ENCODE measurements around the gene CENPX.
A peak's percentile ranks its signal among the peaks of the same experiment; 100 is the strongest.

The CENPX gene

GRCh38 chr17:82055023-82055964 is 32.6 kb upstream of the CENPX start:
- DNase-seq, result no peak

- DNase-seq, result no peak
Measured at GRCh38 chr17:82054351-82055022, 31.8 kb upstream of the CENPX start.

GRCh38 chr17:82053556-82054263 is 31.0 kb upstream of the CENPX start:
- DNase-seq, result no peak

GRCh38 chr17:82053130-82053529 is 30.5 kb upstream of the CENPX start:
- no peak for DNase-seq

- DNase-seq, result no peak
Measured at GRCh38 chr17:82052638-82053059, 30.0 kb upstream of the CENPX start.

- peak; percentile 69 for DNase-seq
Measured at GRCh38 chr17:82051776-82052637, 29.3 kb upstream of the CENPX start, which contains the start of the genes GPS1 and RFNG. TSS of gene GPS1 (plus strand) at chr17:82051898. CDS start at chr17:82051932, 34 bp downstream. TSS of gene RFNG (minus strand) at chr17:82051811. CDS start at chr17:82051766, 45 bp downstream.

GRCh38 chr17:82050761-82051641 is 28.3 kb upstream of the CENPX start:
- DNase-seq, result no peak

- no peak for DNase-seq
Measured at GRCh38 chr17:82050152-82050760, 27.6 kb upstream of the CENPX start.

- no peak for DNase-seq
Measured at GRCh38 chr17:82049521-82049971, 26.9 kb upstream of the CENPX start.

- DNase-seq, result no peak
Measured at GRCh38 chr17:82049106-82049505, 26.4 kb upstream of the CENPX start.

- no peak for DNase-seq
Measured at GRCh38 chr17:82048571-82048971, 25.9 kb upstream of the CENPX start.

- DNase-seq, result no peak
Measured at GRCh38 chr17:82047914-82048570, 25.4 kb upstream of the CENPX start.

GRCh38 chr17:82047379-82047778 is 24.7 kb upstream of the CENPX start:
- DNase-seq, result no peak

GRCh38 chr17:82046903-82047302 is 24.2 kb upstream of the CENPX start:
- no peak for DNase-seq

- no peak for DNase-seq
Measured at GRCh38 chr17:82045936-82046484, 23.3 kb upstream of the CENPX start.

- no peak for DNase-seq
Measured at GRCh38 chr17:82043507-82043906, 20.8 kb upstream of the CENPX start.

- no peak for DNase-seq
Measured at GRCh38 chr17:82042649-82043048, 20.0 kb upstream of the CENPX start.

- DNase-seq, result no peak
Measured at GRCh38 chr17:82041144-82041814, 18.6 kb upstream of the CENPX start.

- DNase-seq, result no peak
Measured at GRCh38 chr17:82039695-82040299, 17.1 kb upstream of the CENPX start.

All from NCI-H774 (cell line).